Activated naive CD8-positive, alpha-beta T cell treated with anti-CD3 and anti-CD28 coated beads, Interleukin-2, amount 50 U/mL, for 16 hours (primary cell): ENCODE results near the gene TANC1.

ENCODE experiments used
- DNase-seq: peaks from one replicate; pipeline ENCODE4 v3.0.0-alpha.2; 2020; ENCODE audit warnings: low read depth, low spot score

TANC1 gene

GRCh38 chr2:159262226-159262625 is 293.8 kb downstream of the TANC1 start:
- no peak for DNase-seq

GRCh38 chr2:159262904-159263303 is 294.5 kb downstream of the TANC1 start:
- DNase-seq = no peak

- DNase-seq = no peak
Measured at GRCh38 chr2:159265171-159265576, 296.7 kb downstream of the TANC1 start.

DNA sequence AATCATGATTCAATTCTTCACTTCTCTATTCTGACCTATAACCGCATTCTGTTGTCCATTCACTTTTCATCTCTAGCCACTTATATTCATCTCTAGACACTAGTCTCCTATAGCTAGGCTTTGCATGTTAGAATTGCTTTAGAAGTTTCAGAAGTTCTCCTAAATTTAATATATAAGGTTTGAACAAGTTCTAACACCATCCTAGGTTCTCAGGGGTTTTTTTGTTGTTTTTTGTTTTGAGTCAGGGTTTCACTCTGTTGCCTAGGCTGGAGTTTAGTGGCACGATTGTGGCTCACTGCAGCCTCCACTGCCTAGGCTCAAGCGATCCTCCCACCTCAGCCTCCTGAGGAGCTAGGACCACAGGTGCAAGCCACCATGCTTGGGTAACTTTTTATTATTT is 298.1 kb downstream of the TANC1 start:
- no peak for DNase-seq

DNA sequence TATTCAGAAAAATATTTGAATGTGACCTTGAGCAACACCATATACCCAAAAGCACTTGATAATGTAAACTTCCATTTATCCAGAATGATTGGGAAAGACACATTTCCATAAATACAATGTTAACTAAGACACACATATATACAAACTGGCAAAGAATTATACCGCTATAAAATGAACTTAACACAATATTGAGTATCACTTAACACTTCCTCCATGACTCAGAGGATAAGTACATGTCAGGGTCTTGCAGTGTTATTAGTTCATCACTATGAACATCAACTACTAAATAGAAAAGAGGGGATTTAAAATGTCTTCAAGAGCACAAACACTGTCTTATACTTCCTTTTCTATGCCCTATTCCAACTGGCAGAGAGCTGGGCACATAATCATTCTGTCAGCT is 299.5 kb downstream of the TANC1 start:
- no peak for DNase-seq

DNA sequence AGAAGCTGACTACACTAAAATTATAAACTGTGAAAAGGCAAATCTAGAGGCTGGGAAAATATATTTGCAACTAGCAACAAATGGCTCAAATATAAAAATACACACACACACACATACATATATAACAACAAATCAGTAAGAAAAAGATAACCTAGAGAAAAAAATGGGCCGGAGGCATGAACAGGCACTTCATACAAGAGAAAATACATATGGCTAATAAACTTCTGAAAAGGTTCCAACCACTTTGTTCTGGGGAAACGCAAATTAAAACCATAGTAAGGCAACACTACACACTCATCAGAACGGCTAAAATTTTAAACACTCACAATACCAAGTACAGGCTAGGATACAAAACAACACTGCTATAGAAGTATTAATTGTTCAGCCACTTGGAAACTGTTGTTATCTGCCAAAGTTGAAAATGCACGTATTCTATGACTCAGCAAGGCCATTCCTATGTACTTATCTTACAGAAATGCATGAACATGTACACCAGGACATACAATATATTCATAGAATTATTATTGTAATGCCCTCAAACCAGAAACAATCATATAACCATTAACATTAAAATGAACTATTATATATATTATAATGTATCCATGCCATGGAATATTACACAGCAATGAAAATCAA is 302.4 kb downstream of the TANC1 start:
- no peak for DNase-seq

DNA sequence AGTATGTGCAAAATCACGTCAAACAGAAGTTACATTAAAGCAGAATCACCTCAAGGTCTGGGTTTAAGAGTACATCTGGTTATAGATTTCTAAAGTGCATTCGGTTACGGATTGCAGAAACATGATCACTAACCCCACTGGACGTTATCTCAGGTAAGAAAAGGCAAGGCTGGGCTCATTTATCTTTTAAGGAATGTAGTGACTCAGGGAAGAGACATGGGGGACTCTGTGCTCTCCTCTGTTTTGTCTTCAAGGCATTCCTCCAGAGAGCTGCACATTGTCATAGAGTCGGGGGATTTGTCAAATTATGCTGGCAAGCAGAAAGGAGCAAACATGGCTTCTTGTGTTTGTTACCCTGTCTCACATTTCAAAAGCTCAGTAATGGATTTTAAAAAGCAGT is 303.7 kb downstream of the TANC1 start:
- no peak for DNase-seq

DNA sequence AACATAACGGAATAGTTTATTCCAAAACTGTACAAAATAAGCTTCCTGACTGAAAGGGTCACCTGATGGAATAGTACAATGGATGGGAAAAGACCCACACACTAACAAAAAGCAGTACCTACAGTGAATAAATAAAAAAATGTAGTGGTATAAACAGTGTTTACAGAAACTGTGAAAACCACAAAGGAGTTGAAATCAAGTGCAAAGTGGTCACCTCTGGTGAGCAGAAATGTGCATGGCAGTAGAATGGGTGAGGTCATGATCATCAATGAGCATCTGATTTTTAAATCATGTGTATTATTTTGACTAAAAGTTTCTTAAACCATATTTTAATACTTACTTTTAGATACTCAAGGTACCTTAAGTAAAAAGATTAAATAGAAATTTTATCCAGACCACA is 306.7 kb downstream of the TANC1 start:
- no peak for DNase-seq

- no peak for DNase-seq
Measured at GRCh38 chr2:159279700-159280099, 311.3 kb downstream of the TANC1 start.

GRCh38 chr2:159281002-159281401 is 312.6 kb downstream of the TANC1 start:
- DNase-seq = no peak
